Subcutaneous adipose tissue (tissue), 4 donors: Measurements from ENCODE around the gene WDR88. TPM values are rescaled to one million over a fixed set of nuclear protein-coding genes. Genes with fewer than 3 reads are reported as not detected.

Source experiments
- total RNA-seq, 4 donors: library from RNA; depleted of rRNA; stranded (reverse); fragments of >200 nt; gene quantifications; one replicate each; pipeline ENCODE4 v1.1.0, GENCODE V29; 2016
- TF ChIP-seq, protein P1 (sequence below): fragments of 450-650 bp; IDR thresholded peaks from one replicate; pipeline ENCODE4 v1.5.1; 2016; ENCODE audit warnings: low read depth, mild to moderate bottlenecking, control low read depth, antibody characterized with exemption, moderate library complexity

WDR88 gene
- total RNA-seq, 4 donors from 2014 or later, result not detected

GRCh38 chr19:33174186-33174585, 42.3 kb downstream of the WDR88 start:
- TF ChIP-seq, protein P1, sequence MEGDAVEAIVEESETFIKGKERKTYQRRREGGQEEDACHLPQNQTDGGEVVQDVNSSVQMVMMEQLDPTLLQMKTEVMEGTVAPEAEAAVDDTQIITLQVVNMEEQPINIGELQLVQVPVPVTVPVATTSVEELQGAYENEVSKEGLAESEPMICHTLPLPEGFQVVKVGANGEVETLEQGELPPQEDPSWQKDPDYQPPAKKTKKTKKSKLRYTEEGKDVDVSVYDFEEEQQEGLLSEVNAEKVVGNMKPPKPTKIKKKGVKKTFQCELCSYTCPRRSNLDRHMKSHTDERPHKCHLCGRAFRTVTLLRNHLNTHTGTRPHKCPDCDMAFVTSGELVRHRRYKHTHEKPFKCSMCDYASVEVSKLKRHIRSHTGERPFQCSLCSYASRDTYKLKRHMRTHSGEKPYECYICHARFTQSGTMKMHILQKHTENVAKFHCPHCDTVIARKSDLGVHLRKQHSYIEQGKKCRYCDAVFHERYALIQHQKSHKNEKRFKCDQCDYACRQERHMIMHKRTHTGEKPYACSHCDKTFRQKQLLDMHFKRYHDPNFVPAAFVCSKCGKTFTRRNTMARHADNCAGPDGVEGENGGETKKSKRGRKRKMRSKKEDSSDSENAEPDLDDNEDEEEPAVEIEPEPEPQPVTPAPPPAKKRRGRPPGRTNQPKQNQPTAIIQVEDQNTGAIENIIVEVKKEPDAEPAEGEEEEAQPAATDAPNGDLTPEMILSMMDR, result no peak

GRCh38 chr19:33175156-33175782, 43.4 kb downstream of the WDR88 start:
- TF ChIP-seq, protein P1, result no peak

- TF ChIP-seq, protein P1, result no peak
Measured at GRCh38 chr19:33175886-33176669, 44.2 kb downstream of the WDR88 start.

GRCh38 chr19:33176670-33177416, 44.9 kb downstream of the WDR88 start:
- TF ChIP-seq, protein P1, result no peak

GRCh38 chr19:33177417-33177979, 45.6 kb downstream of the WDR88 start:
- TF ChIP-seq, protein P1, result no peak

- TF ChIP-seq, protein P1, result no peak
Measured at GRCh38 chr19:33186431-33187182, 54.7 kb downstream of the WDR88 start.
